H9 (cell line): ENCODE measurements around the gene TMEM59L. TPM values are rescaled to one million over a fixed set of nuclear protein-coding genes. Genes with fewer than 3 reads are reported as not detected.

Source experiments
- DNase-seq: peaks from one replicate; pipeline ENCODE4 v3.0.0-alpha.2; 2017
- H2AFZ ChIP-seq: one replicate; pipeline ENCODE4 v1.6.1; 2013; ENCODE audit warnings: mild to moderate bottlenecking, low read length, control low read depth, moderate library complexity
- H2AK5ac ChIP-seq: 2 replicates; pipeline ENCODE4 v1.6.1; 2013; ENCODE audit warnings: low read length, control low read depth, mixed read lengths; ENCODE audit not compliant: insufficient read length
- H2BK120ac ChIP-seq: one replicate; pipeline ENCODE4 v1.6.1; 2013; ENCODE audit warnings: low read depth, mild to moderate bottlenecking, low read length, control low read depth, inconsistent platforms; ENCODE audit not compliant: poor library complexity, severe bottlenecking
- H2BK12ac ChIP-seq: 2 replicates; pipeline ENCODE4 v1.6.1; 2013; ENCODE audit warnings: low read length, control low read depth, mixed read lengths, low read depth; ENCODE audit not compliant: insufficient read length
- H2BK15ac ChIP-seq: 2 replicates; pipeline ENCODE4 v1.6.1; 2013; ENCODE audit warnings: low read depth, low read length, control low read depth
- H2BK20ac ChIP-seq: one replicate; pipeline ENCODE4 v1.6.1; 2013; ENCODE audit warnings: low read depth, mild to moderate bottlenecking, low read length, control low read depth, inconsistent platforms; ENCODE audit not compliant: poor library complexity, severe bottlenecking
- H2BK5ac ChIP-seq: 2 replicates; pipeline ENCODE4 v1.6.1; 2013; ENCODE audit warnings: low read length, control low read depth, mixed read lengths; ENCODE audit not compliant: insufficient read length
- H3K14ac ChIP-seq: 2 replicates; pipeline ENCODE4 v1.6.1; 2013; ENCODE audit warnings: low read length, control low read depth; ENCODE audit not compliant: insufficient read depth
- H3K18ac ChIP-seq: 2 replicates; pipeline ENCODE4 v1.6.1; 2013; ENCODE audit warnings: low read depth, mild to moderate bottlenecking, mixed read lengths, low read length, control low read depth; ENCODE audit not compliant: insufficient read length
- H3K23ac ChIP-seq: 2 replicates; pipeline ENCODE4 v1.6.1; 2013; ENCODE audit warnings: low read length, control low read depth, mixed read lengths, low read depth; ENCODE audit not compliant: insufficient read length
- H3K23me2 ChIP-seq: 2 replicates; pipeline ENCODE4 v1.6.1; 2013; ENCODE audit warnings: low read depth, mild to moderate bottlenecking, mixed read lengths, low read length, control low read depth; ENCODE audit not compliant: insufficient read length, poor library complexity, severe bottlenecking
- H3K27ac ChIP-seq: 2 replicates; pipeline ENCODE4 v1.5.1; 2013; ENCODE audit warnings: low read length, control low read depth, mixed read lengths, low read depth; ENCODE audit not compliant: insufficient read length
- H3K27me3 ChIP-seq: 2 replicates; pipeline ENCODE4 v1.6.1; 2013; ENCODE audit warnings: low read length, control low read depth, inconsistent platforms; ENCODE audit not compliant: insufficient read depth
- H3K4ac ChIP-seq: 2 replicates; pipeline ENCODE4 v1.6.1; 2013; ENCODE audit warnings: low read depth, mild to moderate bottlenecking, control low read depth, inconsistent platforms, low read length, moderate library complexity
- H3K4me1 ChIP-seq: 2 replicates; pipeline ENCODE4 v1.6.1; 2013; ENCODE audit warnings: low read length, control low read depth, inconsistent platforms; ENCODE audit not compliant: insufficient read depth
- H3K4me2 ChIP-seq: 2 replicates; pipeline ENCODE4 v1.6.1; 2013; ENCODE audit warnings: low read length, control low read depth, mixed read lengths; ENCODE audit not compliant: insufficient read length, insufficient read depth
- H3K56ac ChIP-seq: 2 replicates; pipeline ENCODE4 v1.6.1; 2013; ENCODE audit warnings: low read depth, mild to moderate bottlenecking, mixed read lengths, low read length, control low read depth; ENCODE audit not compliant: insufficient read length
- H3K79me1 ChIP-seq: 2 replicates; pipeline ENCODE4 v1.6.1; 2013; ENCODE audit warnings: low read depth, mild to moderate bottlenecking, moderate library complexity, low read length, control low read depth, inconsistent platforms; ENCODE audit not compliant: insufficient read depth, poor library complexity, severe bottlenecking
- H3K79me2 ChIP-seq: 2 replicates; pipeline ENCODE4 v1.6.1; 2013; ENCODE audit warnings: low read length, control low read depth, inconsistent platforms; ENCODE audit not compliant: insufficient read depth
- H3K9ac ChIP-seq: 2 replicates; pipeline ENCODE4 v1.6.1; 2013; ENCODE audit warnings: low read length, control low read depth, mixed read lengths; ENCODE audit not compliant: insufficient read length; ENCODE audit errors: extremely low read depth
- H3K9me3 ChIP-seq: one replicate; pipeline ENCODE4 v1.6.1; 2013; ENCODE audit warnings: low read depth, low read length, inconsistent platforms; ENCODE audit not compliant: control insufficient read depth
- H3T11ph ChIP-seq: one replicate; pipeline ENCODE4 v1.6.1; 2013; ENCODE audit warnings: mild to moderate bottlenecking, low read length, control low read depth, inconsistent platforms
- H4K20me1 ChIP-seq: one replicate; pipeline ENCODE4 v1.6.1; 2013; ENCODE audit not compliant: control insufficient read depth, insufficient read length, insufficient read depth
- H4K5ac ChIP-seq: 2 replicates; pipeline ENCODE4 v1.6.1; 2013; ENCODE audit warnings: low read depth, mild to moderate bottlenecking, mixed read lengths, low read length, control low read depth; ENCODE audit not compliant: insufficient read length
- H4K8ac ChIP-seq: replicated peaks from 2 replicates; pipeline ENCODE4 v1.6.1; 2013; ENCODE audit warnings: low read length, control low read depth, mixed read lengths, low read depth; ENCODE audit not compliant: insufficient read length
- H4K91ac ChIP-seq: 2 replicates; pipeline ENCODE4 v1.6.1; 2013; ENCODE audit warnings: low read depth, mild to moderate bottlenecking, moderate library complexity, mixed read lengths, low read length, control low read depth; ENCODE audit not compliant: insufficient read length
- H3K27ac Mint-ChIP-seq, 3 experiments: 2 replicates in 2 of 3; 3 replicates in 1 of 3; pipeline ENCODE4 v1.8.0; 2020 to 2021; ENCODE audit warnings: mixed read lengths in 3 of 3, mild to moderate bottlenecking in 1 of 3, moderate library complexity in 1 of 3
- H3K27me3 Mint-ChIP-seq: 2 replicates; pipeline ENCODE4 v1.8.0; 2021; ENCODE audit warnings: low read depth, mild to moderate bottlenecking, moderate library complexity, mixed read lengths
- H3K36me3 Mint-ChIP-seq, 3 experiments: 2 replicates in 2 of 3; 3 replicates in 1 of 3; pipeline ENCODE4 v1.8.0; 2020 to 2021; ENCODE audit warnings: low read depth in 3 of 3, mixed read lengths in 3 of 3; ENCODE audit not compliant: insufficient read depth in 1 of 3
- H3K4me1 Mint-ChIP-seq, 2 experiments: 2 replicates each; pipeline ENCODE4 v1.8.0; 2020; ENCODE audit warnings: mixed read lengths in 2 of 2
- H3K4me3 Mint-ChIP-seq, 2 experiments: 2 replicates in 1 of 2; 3 replicates in 1 of 2; pipeline ENCODE4 v1.8.0; 2020 to 2021; ENCODE audit warnings: mild to moderate bottlenecking in 2 of 2, mixed read lengths in 2 of 2, moderate library complexity in 1 of 2
- H3K9me3 Mint-ChIP-seq, 2 experiments: 2 replicates in 1 of 2; 3 replicates in 1 of 2; pipeline ENCODE4 v1.8.0; 2020; ENCODE audit warnings: mild to moderate bottlenecking in 2 of 2, mixed read lengths in 2 of 2, moderate library complexity in 1 of 2
- WGBS: extraction: QIAGEN DNeasy Blood & Tissue Kit; methylation state at CpG from one replicate; pipeline ENCODE4 v1.1.7; 2013; ENCODE audit warnings: missing lambda C conversion rate, low lambda C conversion rate, mixed read lengths; ENCODE audit not compliant: insufficient read length; ENCODE audit errors: extremely low coverage; 5-methylcytosine and 5-hydroxymethylcytosine counted together
- total RNA-seq: library from RNA; stranded (reverse); gene quantifications from 2 replicates; pipeline ENCODE4 v1.2.1, GENCODE V29; 2021
- TF ChIP-seq, protein P1 (sequence below): fragments of 200-600 bp; sonication (generic); conservative IDR thresholded peaks from 3 replicates; pipeline ENCODE4 v1.8.0; 2021; ENCODE audit warnings: antibody characterized with exemption, mild to moderate bottlenecking

The TMEM59L gene
- total RNA-seq, 1 experiment from 2014 or later, result 12.0 TPM

DNA sequence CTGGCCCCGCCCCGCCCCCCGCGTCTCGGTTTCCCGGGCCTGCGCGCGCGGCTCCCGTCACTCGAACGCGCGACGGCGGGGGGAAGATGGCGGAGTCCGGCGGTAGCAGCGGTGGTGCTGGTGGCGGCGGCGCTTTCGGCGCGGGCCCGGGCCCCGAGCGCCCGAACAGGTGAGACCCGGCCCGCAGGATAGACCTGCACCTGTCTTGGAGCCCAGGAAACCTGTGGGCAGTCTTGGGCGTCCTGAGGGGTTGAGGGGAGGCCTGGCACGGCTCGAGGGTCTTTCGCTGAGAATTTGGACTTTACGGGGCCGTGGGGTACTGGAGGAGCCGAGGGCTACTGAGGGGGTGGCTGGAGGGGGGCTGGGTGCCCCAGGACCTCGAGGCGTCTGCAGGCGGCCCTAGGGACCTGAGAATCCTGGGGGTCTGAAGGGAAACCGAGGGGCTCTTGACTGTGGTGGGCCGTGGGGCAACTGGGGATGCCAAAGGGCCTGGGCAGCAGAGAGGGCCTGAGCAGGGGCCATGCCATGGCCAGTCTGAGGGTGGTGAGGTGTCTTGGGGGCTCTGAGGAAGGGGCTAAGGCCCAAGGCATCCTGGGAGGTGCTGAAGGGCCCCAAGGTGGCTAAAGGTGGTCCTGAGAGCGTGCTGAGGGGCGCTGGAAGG is 24.4 kb downstream of the TMEM59L start, which contains the start of gene KLHL26:
TSS of gene KLHL26 (plus strand) at position 60 of the 661 bp plus-strand sequence. CDS start at position 87, 27 bp downstream.
- H2BK15ac ChIP-seq, result no peak within 1 kb of the TSS
- H2BK12ac ChIP-seq, result no peak within 1 kb of the TSS
- TF ChIP-seq, protein P1, sequence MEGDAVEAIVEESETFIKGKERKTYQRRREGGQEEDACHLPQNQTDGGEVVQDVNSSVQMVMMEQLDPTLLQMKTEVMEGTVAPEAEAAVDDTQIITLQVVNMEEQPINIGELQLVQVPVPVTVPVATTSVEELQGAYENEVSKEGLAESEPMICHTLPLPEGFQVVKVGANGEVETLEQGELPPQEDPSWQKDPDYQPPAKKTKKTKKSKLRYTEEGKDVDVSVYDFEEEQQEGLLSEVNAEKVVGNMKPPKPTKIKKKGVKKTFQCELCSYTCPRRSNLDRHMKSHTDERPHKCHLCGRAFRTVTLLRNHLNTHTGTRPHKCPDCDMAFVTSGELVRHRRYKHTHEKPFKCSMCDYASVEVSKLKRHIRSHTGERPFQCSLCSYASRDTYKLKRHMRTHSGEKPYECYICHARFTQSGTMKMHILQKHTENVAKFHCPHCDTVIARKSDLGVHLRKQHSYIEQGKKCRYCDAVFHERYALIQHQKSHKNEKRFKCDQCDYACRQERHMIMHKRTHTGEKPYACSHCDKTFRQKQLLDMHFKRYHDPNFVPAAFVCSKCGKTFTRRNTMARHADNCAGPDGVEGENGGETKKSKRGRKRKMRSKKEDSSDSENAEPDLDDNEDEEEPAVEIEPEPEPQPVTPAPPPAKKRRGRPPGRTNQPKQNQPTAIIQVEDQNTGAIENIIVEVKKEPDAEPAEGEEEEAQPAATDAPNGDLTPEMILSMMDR, result no peak
- Mint-ChIP-seq H3K4me1 (peaks cover 9 to 18% of the 10 kb centered on the region in 2 experiments), H3K4me3 (peak within 1 kb of the TSS; percentile 78 to 86), H3K27me3 (peaks cover 31% of the 10 kb centered on the region), H3K9me3 (no peaks in the 10 kb centered on the region), H3K36me3 (peaks cover 0 to 3% (median 0%) of the 10 kb centered on the region in 3 experiments; a peak in 1 of 7 replicates), H3K27ac (peak within 1 kb of the TSS; percentile 88 to 99 (median 96); a peak in 6 of 7 replicates)
- no peak within 1 kb of the TSS for H2AK5ac ChIP-seq
- no peaks in the 10 kb centered on the region for H3K27me3 ChIP-seq
- no peak within 1 kb of the TSS for H2BK20ac ChIP-seq
- peaks cover 9% of the 10 kb centered on the region for H3K23me2 ChIP-seq
- H4K5ac ChIP-seq, result no peak within 1 kb of the TSS
- no peak within 1 kb of the TSS for H3K4ac ChIP-seq
- no CpG with 5 or more reads among the region's 47 CpGs for WGBS
- no peak within 1 kb of the TSS for H3K27ac ChIP-seq
- H2AFZ ChIP-seq, result no peak within 1 kb of the TSS
- H3K9ac ChIP-seq, result peak within 1 kb of the TSS; percentile 76
- H3K4me2 ChIP-seq, result peak within 1 kb of the TSS; percentile 85
- H3K4me1 ChIP-seq, result peaks cover 3% of the 10 kb centered on the region; the same call in 1 of the 2 replicates
- H2BK120ac ChIP-seq, result no peak within 1 kb of the TSS
- no peak within 1 kb of the TSS for H4K91ac ChIP-seq
- H3K79me1 ChIP-seq, result peaks cover 3% of the 10 kb centered on the region
- no peak within 1 kb of the TSS for H3K56ac ChIP-seq
- no peak within 1 kb of the TSS for H3T11ph ChIP-seq
- H3K23ac ChIP-seq, result no peak within 1 kb of the TSS
- H3K14ac ChIP-seq, result peak within 1 kb of the TSS; percentile 84
- H4K8ac ChIP-seq, result no peak within 1 kb of the TSS
- H4K20me1 ChIP-seq, result no peaks in the 10 kb centered on the region
- peak within 1 kb of the TSS; percentile 89 for H3K18ac ChIP-seq
- no peak for DNase-seq
- no peaks in the 10 kb centered on the region; the same call in 1 of the 2 replicates for H3K79me2 ChIP-seq
- H2BK5ac ChIP-seq, result no peak within 1 kb of the TSS
- H3K9me3 ChIP-seq, result no peaks in the 10 kb centered on the region
